ENCODE measurements around the gene PPM1F. TPM values are rescaled to one million over a fixed set of nuclear protein-coding genes. Genes with fewer than 3 reads are reported as not detected.

Gene PPM1F
- total RNA-seq, 2 donors from 2014 or later = 37.0 to 45.9 TPM

DNA sequence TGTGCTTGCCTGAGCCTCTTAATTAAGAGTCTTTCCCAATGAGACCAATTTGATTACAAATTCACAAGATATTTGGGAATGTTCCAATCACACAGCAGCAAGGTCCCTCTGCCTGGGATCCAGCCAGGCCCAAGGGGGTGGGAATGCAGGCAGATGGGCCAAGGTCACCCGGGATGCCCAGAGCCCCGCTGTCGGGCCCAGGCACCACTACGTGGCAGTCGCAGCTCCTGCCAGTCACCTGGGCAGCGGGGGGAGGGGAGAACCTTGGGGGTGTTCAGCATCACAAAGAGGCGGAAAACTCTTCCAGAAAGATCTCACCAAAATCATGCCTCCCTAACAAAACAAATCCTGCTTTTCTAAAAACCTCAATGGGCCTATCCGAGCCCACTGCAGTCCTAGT lies 30.9 kb downstream of the PPM1F start:
- no peak for ATAC-seq (ENCODE audit: insufficient number of reproducible peaks, low FRiP score, low read depth)
- TF ChIP-seq, protein P1, sequence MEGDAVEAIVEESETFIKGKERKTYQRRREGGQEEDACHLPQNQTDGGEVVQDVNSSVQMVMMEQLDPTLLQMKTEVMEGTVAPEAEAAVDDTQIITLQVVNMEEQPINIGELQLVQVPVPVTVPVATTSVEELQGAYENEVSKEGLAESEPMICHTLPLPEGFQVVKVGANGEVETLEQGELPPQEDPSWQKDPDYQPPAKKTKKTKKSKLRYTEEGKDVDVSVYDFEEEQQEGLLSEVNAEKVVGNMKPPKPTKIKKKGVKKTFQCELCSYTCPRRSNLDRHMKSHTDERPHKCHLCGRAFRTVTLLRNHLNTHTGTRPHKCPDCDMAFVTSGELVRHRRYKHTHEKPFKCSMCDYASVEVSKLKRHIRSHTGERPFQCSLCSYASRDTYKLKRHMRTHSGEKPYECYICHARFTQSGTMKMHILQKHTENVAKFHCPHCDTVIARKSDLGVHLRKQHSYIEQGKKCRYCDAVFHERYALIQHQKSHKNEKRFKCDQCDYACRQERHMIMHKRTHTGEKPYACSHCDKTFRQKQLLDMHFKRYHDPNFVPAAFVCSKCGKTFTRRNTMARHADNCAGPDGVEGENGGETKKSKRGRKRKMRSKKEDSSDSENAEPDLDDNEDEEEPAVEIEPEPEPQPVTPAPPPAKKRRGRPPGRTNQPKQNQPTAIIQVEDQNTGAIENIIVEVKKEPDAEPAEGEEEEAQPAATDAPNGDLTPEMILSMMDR (IDR thresholded peaks at IDR 0.05) = no peak
- peaks cover 6% of the 10 kb centered on the region for H3K36me3 ChIP-seq

DNA sequence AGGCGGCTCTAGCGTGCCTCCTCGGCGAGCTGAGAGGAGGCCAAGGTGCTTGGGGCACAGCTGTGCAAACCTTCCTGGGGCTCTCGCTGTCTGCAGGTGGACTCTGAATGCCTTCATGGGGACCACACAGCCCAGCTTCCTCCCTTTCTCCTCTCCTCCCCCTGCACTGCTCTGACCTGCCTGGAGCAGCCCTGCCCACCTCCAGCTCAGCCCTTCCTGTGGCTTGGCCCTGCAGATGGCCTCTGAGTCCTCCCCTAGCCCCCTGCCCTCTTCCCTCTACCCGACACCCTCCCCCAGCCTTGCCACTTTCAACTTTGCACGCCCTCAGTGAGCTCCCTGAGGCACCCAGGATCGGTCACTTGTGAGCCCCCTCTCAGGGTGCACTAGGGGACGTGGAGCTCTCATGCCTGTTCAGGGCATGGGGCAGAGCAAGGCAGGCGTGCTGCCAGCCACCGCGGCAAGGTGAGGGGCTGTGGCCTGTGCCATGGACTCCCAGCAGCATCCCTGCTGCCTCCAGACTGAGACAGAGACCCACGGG lies 31.4 kb downstream of the PPM1F start:
- H3K4me1 ChIP-seq (ENCODE audit: control insufficient read depth in 1 of 2, low read depth in 2 of 2) = peaks cover 0 to 8% of the 10 kb centered on the region in 2 donors
- H3K27me3 ChIP-seq (replicated peaks; ENCODE audit: insufficient read depth) = no peaks in the 10 kb centered on the region
- no peak overlapping the region for H3K27ac ChIP-seq
- DNase-seq (ENCODE audit: low spot score) = no peak
- H3K4me3 ChIP-seq = no peak overlapping the region
- no peaks in the 10 kb centered on the region for H3K9me3 ChIP-seq
- TF ChIP-seq, protein P1 (IDR thresholded peaks at IDR 0.05) = no peak
- peaks cover 6% of the 10 kb centered on the region for H3K36me3 ChIP-seq
- no peak for ATAC-seq (ENCODE audit: insufficient number of reproducible peaks, low FRiP score, low read depth)

More for the DNA sequence above, 30.9 kb downstream of the PPM1F start:
- H3K4me1 ChIP-seq (ENCODE audit: control insufficient read depth in 1 of 2, low read depth in 2 of 2) = peaks cover 0 to 8% of the 10 kb centered on the region in 2 donors
- no peaks in the 10 kb centered on the region for H3K9me3 ChIP-seq
- H3K27ac ChIP-seq = no peak overlapping the region
- H3K27me3 ChIP-seq (replicated peaks; ENCODE audit: insufficient read depth) = no peaks in the 10 kb centered on the region
- no peak overlapping the region for H3K4me3 ChIP-seq
- DNase-seq (ENCODE audit: low spot score) = no peak

DNA sequence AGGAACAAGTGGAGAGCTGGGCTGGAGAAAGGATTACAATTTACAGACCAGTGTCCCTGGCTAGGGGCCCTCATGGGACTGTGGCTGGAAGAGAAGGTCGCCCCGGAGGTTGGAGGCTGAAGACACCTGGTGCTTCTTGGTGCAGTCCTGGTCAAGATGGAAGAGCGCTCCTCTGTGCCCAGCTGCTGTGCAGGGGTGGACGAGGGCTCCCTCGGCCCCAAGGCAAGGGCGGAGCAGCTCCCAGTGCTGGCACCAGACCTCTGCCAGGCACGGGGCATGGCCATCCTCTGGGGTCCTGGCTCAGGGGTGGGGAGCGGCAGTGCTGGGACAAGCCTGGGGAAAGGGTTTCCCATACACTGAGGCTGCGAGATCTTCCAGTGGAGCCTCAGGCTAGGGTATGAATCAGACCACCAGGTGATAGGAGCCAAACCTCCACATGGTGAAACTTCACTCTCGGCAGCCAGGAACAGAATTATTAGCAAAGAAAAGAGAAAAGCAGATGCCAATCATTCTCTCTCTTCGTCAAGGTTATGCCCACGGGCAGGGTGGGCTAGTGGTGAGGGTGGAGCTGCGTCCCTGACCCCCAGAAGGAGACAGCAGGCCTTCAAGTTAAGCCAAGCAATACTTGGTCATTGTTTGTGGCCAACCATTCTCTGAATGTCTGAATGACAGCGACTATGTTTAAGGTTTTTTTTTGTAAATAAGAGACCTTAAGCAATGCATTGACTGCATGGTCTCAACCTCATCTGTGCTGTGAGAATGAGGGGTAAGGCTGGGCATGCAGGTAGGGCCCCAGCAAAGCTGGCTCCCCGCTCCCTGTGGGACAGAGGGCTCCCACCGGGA lies 32.1 kb downstream of the PPM1F start:
- TF ChIP-seq, protein P1 (IDR thresholded peaks at IDR 0.05) = no peak
- H3K4me3 ChIP-seq = no peak overlapping the region
- H3K4me1 ChIP-seq (ENCODE audit: control insufficient read depth in 1 of 2, low read depth in 2 of 2) = peaks cover 0 to 8% of the 10 kb centered on the region in 2 donors
- H3K27me3 ChIP-seq (replicated peaks; ENCODE audit: insufficient read depth) = no peaks in the 10 kb centered on the region
- peaks cover 6% of the 10 kb centered on the region for H3K36me3 ChIP-seq
- H3K27ac ChIP-seq = no peak overlapping the region
- H3K9me3 ChIP-seq = no peaks in the 10 kb centered on the region
- ATAC-seq (ENCODE audit: insufficient number of reproducible peaks, low FRiP score, low read depth) (no peak), DNase-seq (ENCODE audit: low spot score) (no peak)

DNA sequence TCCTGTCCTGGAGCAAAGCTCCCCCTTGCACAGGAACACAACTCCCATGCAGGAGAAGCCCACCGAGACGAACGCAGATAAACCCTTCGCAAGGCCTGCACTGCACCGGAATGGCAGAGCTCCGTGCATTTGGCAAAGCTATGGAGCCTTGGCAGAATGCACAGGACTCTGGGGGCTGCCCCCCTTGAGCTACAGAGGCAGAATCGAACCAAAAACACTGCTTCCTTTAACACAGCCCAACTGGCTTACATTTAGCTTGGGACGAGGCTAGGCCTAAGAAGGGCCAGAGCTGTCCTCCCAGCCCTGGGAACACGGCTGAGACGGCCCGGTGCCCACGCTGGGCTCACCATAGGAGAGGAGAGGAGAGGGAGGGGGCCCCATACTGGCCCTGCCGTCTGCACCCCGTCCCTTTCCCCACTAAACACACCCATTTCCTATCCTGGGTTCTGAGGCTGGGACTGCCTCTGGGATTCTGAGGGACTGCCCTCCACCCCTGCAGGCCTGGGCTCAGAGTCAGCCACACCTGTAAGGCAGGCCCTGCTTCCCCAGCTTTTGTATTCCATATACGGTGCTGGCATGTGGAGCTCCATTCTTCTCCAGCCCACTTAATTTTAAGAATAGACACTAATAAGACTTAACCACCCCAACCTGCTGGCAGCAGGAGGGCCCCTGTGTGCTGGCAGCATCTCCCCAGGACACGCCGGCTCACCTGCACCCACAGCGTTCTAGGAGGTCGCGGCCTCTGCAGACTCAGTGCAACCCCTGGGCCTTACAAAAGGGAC lies 32.9 kb downstream of the PPM1F start:
- Histone ChIP-seq H3K4me3 (no peak overlapping the region), H3K4me1 (ENCODE audit: control insufficient read depth in 1 of 2, low read depth in 2 of 2) (peaks cover 0 to 8% of the 10 kb centered on the region in 2 donors), H3K9me3 (no peaks in the 10 kb centered on the region), H3K27ac (no peak overlapping the region), H3K27me3 (replicated peaks; ENCODE audit: insufficient read depth) (no peaks in the 10 kb centered on the region), H3K36me3 (no peaks in the 10 kb centered on the region)
- ATAC-seq (ENCODE audit: insufficient number of reproducible peaks, low FRiP score, low read depth) (no peak), DNase-seq (ENCODE audit: low spot score) (no peak)
- TF ChIP-seq, protein P1 (IDR thresholded peaks at IDR 0.05) = no peak
